GM12878 (cell line): ENCODE data around the gene SEMA5A. TPM values are rescaled to one million over a fixed set of nuclear protein-coding genes. Genes with fewer than 3 reads are reported as not detected.

Source experiments
- ATAC-seq: fragments of 200-7000 bp; cut with Tn5 transposase; 3 replicates; pipeline ENCODE4 v1.9.1; 2020; ENCODE audit warnings: mild to moderate bottlenecking, moderate library complexity
- BruUV-seq: library from RNA; stranded (reverse); fragments of 400-500 nt; replicated peaks from 2 replicates; lab custom pipeline; 2021; lab: Mats Ljungman, UMichigan
- CTCF ChIA-PET: fragments of 300-600 bp; sonication (Branson Sonifier 250); formaldehyde crosslinking; extraction: SDS; loops from one replicate; lab custom pipeline; 2021; ENCODE audit warnings: inconsistent platforms; lab: Yijun Ruan, JAX
- POLR2A ChIA-PET: fragments of 350-600 bp; formaldehyde crosslinking; extraction: SDS; loops from one replicate; lab custom pipeline; 2021; ENCODE audit warnings: inconsistent platforms; lab: Charles Lee
- RAD21 ChIA-PET: fragments of 300-600 bp; sonication (Branson Sonifier 250); formaldehyde crosslinking; loops from one replicate; lab custom pipeline; 2023; ENCODE audit warnings: antibody characterized with exemption; ENCODE audit not compliant: unreplicated experiment; lab: Charles Lee
- SMC1A ChIA-PET: fragments of 300-600 bp; sonication (Branson Sonifier 250); formaldehyde crosslinking; loops from one replicate; lab custom pipeline; 2023; ENCODE audit not compliant: unreplicated experiment, uncharacterized antibody; lab: Charles Lee
- DNase-seq: peaks from one replicate; pipeline ENCODE4 v3.0.0-alpha.2; 2011; ENCODE audit warnings: low read depth, low spot score
- FAIRE-seq: peaks from 3 replicates; lab custom pipeline; 2011; peaks lifted over from hg19 to GRCh38; lab: Jason Lieb, UNC
- H2AFZ ChIP-seq: 2 replicates; pipeline ENCODE4 v1.6.0; 2011; ENCODE audit warnings: low read depth, low read length, control low read depth; ENCODE audit not compliant: control insufficient read depth
- H3K27ac ChIP-seq: 2 replicates; pipeline ENCODE4 v1.5.1; 2011; ENCODE audit warnings: control low read depth; ENCODE audit not compliant: control insufficient read depth, insufficient read depth
- H3K27me3 ChIP-seq, 2 experiments: replicated peaks in 1 of 2; 2 replicates each; pipeline versions ENCODE4 v1.6.0 to v1.6.1; 2011; ENCODE audit warnings: low read length in 1 of 2; ENCODE audit not compliant: control insufficient read depth in 2 of 2, insufficient read depth in 2 of 2
- H3K36me3 ChIP-seq, 2 experiments: 2 replicates each; pipeline ENCODE4 v1.5.1; 2011; ENCODE audit warnings: low read length in 1 of 2; ENCODE audit not compliant: control insufficient read depth in 2 of 2, insufficient read depth in 2 of 2
- H3K4me1 ChIP-seq: 2 replicates; pipeline ENCODE4 v1.6.1; 2011; ENCODE audit warnings: mild to moderate bottlenecking, low read length, moderate library complexity, mixed read lengths; ENCODE audit not compliant: control insufficient read depth, insufficient read depth
- H3K4me2 ChIP-seq: 2 replicates; pipeline ENCODE4 v1.6.0; 2011; ENCODE audit warnings: control low read depth; ENCODE audit not compliant: control insufficient read depth, insufficient read depth
- H3K4me3 ChIP-seq: fragments of 200-600 bp; sonication (generic); 2 replicates; pipeline ENCODE4 v1.5.1; 2016
- H3K79me2 ChIP-seq: 2 replicates; pipeline ENCODE4 v1.6.0; 2011; ENCODE audit warnings: low read length; ENCODE audit not compliant: control insufficient read depth, insufficient read depth
- H3K9ac ChIP-seq: 2 replicates; pipeline ENCODE4 v1.8.0; 2011; ENCODE audit warnings: low read length, control low read depth, mixed read lengths; ENCODE audit not compliant: control insufficient read depth, insufficient read depth
- H3K9me3 ChIP-seq: replicated peaks from 3 replicates; pipeline ENCODE4 v1.5.1; 2011; ENCODE audit warnings: mild to moderate bottlenecking, low read length; ENCODE audit not compliant: control insufficient read depth, insufficient read depth
- H4K20me1 ChIP-seq: 2 replicates; pipeline ENCODE4 v1.6.0; 2011; ENCODE audit not compliant: control insufficient read depth, insufficient read depth
- CHD4 ChIP-seq: fragments of 200-600 bp; sonication (generic); IDR thresholded peaks from 2 replicates; pipeline ENCODE4 v1.6.1; 2016; ENCODE audit warnings: mild to moderate bottlenecking
- HDGF ChIP-seq: fragments of 450-650 bp; IDR thresholded peaks from 2 replicates; pipeline ENCODE4 v1.6.1; 2016; ENCODE audit warnings: antibody characterized with exemption
- MTA2 ChIP-seq: fragments of 450-650 bp; IDR thresholded peaks from 2 replicates; pipeline ENCODE4 v1.6.1; 2016; ENCODE audit warnings: low read depth, mild to moderate bottlenecking, moderate library complexity
- NFYB ChIP-seq: IDR thresholded peaks from 2 replicates; pipeline ENCODE4 v1.6.1; 2011; ENCODE audit warnings: low read depth, mild to moderate bottlenecking, low read length, improper control_type of control experiment, moderate library complexity; ENCODE audit not compliant: insufficient read depth
- PAX5 ChIP-seq: IDR thresholded peaks from 2 replicates; pipeline ENCODE4 v1.6.1; 2011; ENCODE audit warnings: low read depth, low read length, borderline replicate concordance
- PAX8 ChIP-seq: fragments of 450-650 bp; IDR thresholded peaks from 2 replicates; pipeline ENCODE4 v1.6.1; 2017; ENCODE audit warnings: mild to moderate bottlenecking, moderate library complexity
- STAT1 ChIP-seq: fragments of 450-650 bp; conservative IDR thresholded peaks from 2 replicates; pipeline ENCODE4 v1.6.1; 2014; ENCODE audit warnings: antibody characterized with exemption, mild to moderate bottlenecking
- STAT3 ChIP-seq: IDR thresholded peaks from 2 replicates; pipeline ENCODE4 v1.6.1; 2011; ENCODE audit warnings: low read depth, low read length, improper control_type of control experiment
- WGBS: methylation state at CpG from one replicate; pipeline ENCODE4 v1.1.6; 2016; ENCODE audit warnings: low lambda C conversion rate; ENCODE audit not compliant: insufficient replicate concordance, insufficient coverage; ENCODE audit errors: missing lambda C conversion rate; 5-methylcytosine and 5-hydroxymethylcytosine counted together
- in situ Hi-C: fragments of 300-500 bp; cut with MboI; formaldehyde crosslinking; loops from 9 replicates; pipeline ENCODE4 v1.14.3; 2018; ENCODE audit warnings: mixed read lengths
- intact Hi-C: fragments of 100-400 bp; cut with micrococcal nuclease; formaldehyde crosslinking; loops from one replicate; pipeline ENCODE4 v1.14.2; 2022; ENCODE audit not compliant: unreplicated experiment
- polyA plus RNA-seq, 11 experiments: library from polyadenylated mRNA; depleted of rRNA in 4 of 11; unstranded in 6 of 11; stranded (reverse) in 5 of 11; fragments of >200 nt; fragmentation: Nextera tagmentation in 4 of 11; fragmentation: Illumina TruSeq in 1 of 11; extraction: Ambion mirVana in 4 of 11; extraction: Trizol in 1 of 11; gene quantifications; 1 replicate in 1 of 11; 2 replicates in 10 of 11; pipeline versions ENCODE4 v1.2.1 to v1.2.3, GENCODE V29; 2011 to 2016; ENCODE audit warnings: inconsistent platforms in 2 of 11, missing spikeins in 2 of 11, low read depth in 1 of 11
- total RNA-seq, 4 experiments: library from RNA; depleted of rRNA in 3 of 4; stranded (reverse); fragments of >200 nt in 3 of 4; fragmentation: Illumina TruSeq in 1 of 4; extraction: Trizol in 1 of 4; gene quantifications; 2 replicates each; pipeline versions ENCODE4 v1.2.1 to v1.2.3, GENCODE V29; 2013 to 2021
- TF ChIP-seq, protein P1 (sequence below): fragments of 150-350 bp; IDR thresholded peaks from 2 replicates; pipeline ENCODE4 v1.6.1; 2014; ENCODE audit warnings: mild to moderate bottlenecking, low read depth, low read length
- TF ChIP-seq, protein P2 (sequence below): fragments of 450-650 bp; formaldehyde crosslinking; IDR thresholded peaks from 2 replicates; pipeline ENCODE4 v1.4.0; 2020; ENCODE audit warnings: mild to moderate bottlenecking, moderate library complexity
- TF ChIP-seq, protein P3 (sequence below): IDR thresholded peaks from 2 replicates; pipeline ENCODE4 v1.6.1; 2012; ENCODE audit warnings: low read length, inconsistent platforms
- TF ChIP-seq, protein P4 (sequence below): fragments of 450-650 bp; IDR thresholded peaks from 2 replicates; pipeline ENCODE4 v1.6.1; 2017; ENCODE audit warnings: borderline replicate concordance

Gene SEMA5A
- total and polyA plus RNA-seq, 10 of the 15 experiments (the other 5 are each of a cell fraction or from before 2014, with no cell fraction given): 0.03 to 2.4 (median 0.09) TPM; not detected in 1

DNA sequence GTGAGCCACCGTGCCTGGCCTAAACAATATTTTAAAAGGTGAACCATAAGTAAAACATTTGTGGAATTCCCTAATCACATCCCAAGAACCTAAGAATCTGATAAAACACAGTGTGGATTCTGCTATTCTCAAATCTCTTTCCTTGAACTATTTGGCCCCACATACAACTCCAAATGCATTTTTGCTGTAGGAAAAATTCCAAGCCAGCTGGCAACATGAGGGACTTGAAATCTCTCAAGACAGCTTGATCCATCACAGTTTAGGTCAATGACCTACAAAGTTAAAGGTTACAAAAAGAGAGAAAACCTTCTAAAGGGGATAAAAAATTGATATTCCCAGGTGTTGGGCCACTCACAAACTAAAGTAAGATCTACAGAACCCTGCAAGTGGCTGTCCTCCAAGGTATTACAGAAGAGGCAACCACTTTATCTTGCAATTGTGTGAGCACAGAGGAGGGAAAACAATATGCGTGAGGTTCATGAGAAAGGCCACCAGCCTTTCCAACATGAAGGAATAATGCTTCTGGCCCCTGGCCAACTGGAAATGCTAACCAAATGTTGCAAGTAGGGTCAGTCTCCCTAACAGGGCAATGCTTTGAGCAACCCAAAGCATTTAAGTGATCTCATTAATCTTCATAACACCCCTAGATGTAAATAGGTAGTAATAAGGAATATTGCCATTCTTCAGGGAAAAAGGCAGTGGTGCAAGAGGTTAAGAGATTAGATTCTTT is 221.4 kb downstream of the SEMA5A start (continued):
- TF ChIP-seq, protein P1, sequence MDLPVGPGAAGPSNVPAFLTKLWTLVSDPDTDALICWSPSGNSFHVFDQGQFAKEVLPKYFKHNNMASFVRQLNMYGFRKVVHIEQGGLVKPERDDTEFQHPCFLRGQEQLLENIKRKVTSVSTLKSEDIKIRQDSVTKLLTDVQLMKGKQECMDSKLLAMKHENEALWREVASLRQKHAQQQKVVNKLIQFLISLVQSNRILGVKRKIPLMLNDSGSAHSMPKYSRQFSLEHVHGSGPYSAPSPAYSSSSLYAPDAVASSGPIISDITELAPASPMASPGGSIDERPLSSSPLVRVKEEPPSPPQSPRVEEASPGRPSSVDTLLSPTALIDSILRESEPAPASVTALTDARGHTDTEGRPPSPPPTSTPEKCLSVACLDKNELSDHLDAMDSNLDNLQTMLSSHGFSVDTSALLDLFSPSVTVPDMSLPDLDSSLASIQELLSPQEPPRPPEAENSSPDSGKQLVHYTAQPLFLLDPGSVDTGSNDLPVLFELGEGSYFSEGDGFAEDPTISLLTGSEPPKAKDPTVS: no peak

DNA sequence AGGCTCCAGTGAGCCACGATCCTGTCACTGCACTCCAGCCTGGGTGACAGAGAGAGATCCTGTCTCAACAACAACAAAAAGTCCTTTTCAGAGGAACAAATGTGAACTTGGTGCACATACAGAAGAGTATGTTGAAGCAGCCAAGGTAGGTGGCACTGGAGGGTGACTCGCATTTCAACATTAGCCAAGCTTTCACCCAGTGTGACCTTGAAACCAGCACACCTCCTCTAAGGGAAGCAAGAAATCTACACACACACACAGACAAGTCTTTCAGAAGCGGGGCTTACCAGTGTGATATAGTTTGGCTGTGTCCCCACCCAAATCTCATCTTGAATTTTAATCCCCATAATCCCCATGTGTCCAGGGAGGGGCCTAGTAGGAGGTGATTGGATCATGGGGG is 225.2 kb downstream of the SEMA5A start:
- H3K4me1 ChIP-seq: no peaks in the 10 kb centered on the region
- no peak overlapping the region for H3K9ac ChIP-seq
- H3K27ac ChIP-seq: no peak overlapping the region
- FAIRE-seq (no peak), DNase-seq (no peak), ATAC-seq (no peak)
- H4K20me1 ChIP-seq: no peaks in the 10 kb centered on the region
- RAD21 ChIA-PET: no interaction called here
- in situ Hi-C loops (no loop called here), intact Hi-C loops (no loop called here)
- WGBS: 17% methylated on average over 3 of the region's 3 CpGs
- no peaks in the 10 kb centered on the region for H3K9me3 ChIP-seq
- no TSS peak for BruUV-seq
- no peaks in the 10 kb centered on the region for H3K27me3 ChIP-seq
- SMC1A ChIA-PET: no interaction called here
- no peak overlapping the region for H2AFZ ChIP-seq
- no peaks in the 10 kb centered on the region for H3K36me3 ChIP-seq
- POLR2A ChIA-PET: no interaction called here
- no peak overlapping the region for H3K4me3 ChIP-seq
- no peaks in the 10 kb centered on the region for H3K79me2 ChIP-seq
- H3K4me2 ChIP-seq: no peak overlapping the region
- CTCF ChIA-PET: no interaction called here
- TF ChIP-seq STAT3 (no peak), PAX5 (no peak), MTA2 (no peak), HDGF (no peak), NFYB (no peak), STAT1 (no peak), CHD4 (no peak), PAX8 (no peak)
- TF ChIP-seq, protein P2, sequence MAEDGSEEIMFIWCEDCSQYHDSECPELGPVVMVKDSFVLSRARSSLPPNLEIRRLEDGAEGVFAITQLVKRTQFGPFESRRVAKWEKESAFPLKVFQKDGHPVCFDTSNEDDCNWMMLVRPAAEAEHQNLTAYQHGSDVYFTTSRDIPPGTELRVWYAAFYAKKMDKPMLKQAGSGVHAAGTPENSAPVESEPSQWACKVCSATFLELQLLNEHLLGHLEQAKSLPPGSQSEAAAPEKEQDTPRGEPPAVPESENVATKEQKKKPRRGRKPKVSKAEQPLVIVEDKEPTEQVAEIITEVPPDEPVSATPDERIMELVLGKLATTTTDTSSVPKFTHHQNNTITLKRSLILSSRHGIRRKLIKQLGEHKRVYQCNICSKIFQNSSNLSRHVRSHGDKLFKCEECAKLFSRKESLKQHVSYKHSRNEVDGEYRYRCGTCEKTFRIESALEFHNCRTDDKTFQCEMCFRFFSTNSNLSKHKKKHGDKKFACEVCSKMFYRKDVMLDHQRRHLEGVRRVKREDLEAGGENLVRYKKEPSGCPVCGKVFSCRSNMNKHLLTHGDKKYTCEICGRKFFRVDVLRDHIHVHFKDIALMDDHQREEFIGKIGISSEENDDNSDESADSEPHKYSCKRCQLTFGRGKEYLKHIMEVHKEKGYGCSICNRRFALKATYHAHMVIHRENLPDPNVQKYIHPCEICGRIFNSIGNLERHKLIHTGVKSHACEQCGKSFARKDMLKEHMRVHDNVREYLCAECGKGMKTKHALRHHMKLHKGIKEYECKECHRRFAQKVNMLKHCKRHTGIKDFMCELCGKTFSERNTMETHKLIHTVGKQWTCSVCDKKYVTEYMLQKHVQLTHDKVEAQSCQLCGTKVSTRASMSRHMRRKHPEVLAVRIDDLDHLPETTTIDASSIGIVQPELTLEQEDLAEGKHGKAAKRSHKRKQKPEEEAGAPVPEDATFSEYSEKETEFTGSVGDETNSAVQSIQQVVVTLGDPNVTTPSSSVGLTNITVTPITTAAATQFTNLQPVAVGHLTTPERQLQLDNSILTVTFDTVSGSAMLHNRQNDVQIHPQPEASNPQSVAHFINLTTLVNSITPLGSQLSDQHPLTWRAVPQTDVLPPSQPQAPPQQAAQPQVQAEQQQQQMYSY (CRISPR knock-in tag): no peak
- TF ChIP-seq, protein P3, sequence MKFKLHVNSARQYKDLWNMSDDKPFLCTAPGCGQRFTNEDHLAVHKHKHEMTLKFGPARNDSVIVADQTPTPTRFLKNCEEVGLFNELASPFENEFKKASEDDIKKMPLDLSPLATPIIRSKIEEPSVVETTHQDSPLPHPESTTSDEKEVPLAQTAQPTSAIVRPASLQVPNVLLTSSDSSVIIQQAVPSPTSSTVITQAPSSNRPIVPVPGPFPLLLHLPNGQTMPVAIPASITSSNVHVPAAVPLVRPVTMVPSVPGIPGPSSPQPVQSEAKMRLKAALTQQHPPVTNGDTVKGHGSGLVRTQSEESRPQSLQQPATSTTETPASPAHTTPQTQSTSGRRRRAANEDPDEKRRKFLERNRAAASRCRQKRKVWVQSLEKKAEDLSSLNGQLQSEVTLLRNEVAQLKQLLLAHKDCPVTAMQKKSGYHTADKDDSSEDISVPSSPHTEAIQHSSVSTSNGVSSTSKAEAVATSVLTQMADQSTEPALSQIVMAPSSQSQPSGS: no peak
- TF ChIP-seq, protein P4, sequence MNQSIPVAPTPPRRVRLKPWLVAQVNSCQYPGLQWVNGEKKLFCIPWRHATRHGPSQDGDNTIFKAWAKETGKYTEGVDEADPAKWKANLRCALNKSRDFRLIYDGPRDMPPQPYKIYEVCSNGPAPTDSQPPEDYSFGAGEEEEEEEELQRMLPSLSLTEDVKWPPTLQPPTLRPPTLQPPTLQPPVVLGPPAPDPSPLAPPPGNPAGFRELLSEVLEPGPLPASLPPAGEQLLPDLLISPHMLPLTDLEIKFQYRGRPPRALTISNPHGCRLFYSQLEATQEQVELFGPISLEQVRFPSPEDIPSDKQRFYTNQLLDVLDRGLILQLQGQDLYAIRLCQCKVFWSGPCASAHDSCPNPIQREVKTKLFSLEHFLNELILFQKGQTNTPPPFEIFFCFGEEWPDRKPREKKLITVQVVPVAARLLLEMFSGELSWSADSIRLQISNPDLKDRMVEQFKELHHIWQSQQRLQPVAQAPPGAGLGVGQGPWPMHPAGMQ: no peak
